KMS-11 (cell line): Measurements from ENCODE around the gene SPAG9.

ENCODE experiments used
- H2AFZ ChIP-seq: fragments of 200-600 bp; sonication (generic); 2 replicates; pipeline ENCODE4 v1.6.1; 2016; ENCODE audit warnings: antibody characterized with exemption, mixed run types, low read depth
- H3K27ac ChIP-seq: fragments of 200-600 bp; sonication (generic); 2 replicates; pipeline ENCODE4 v1.6.1; 2016; ENCODE audit warnings: mild to moderate bottlenecking, mixed run types
- H3K27me3 ChIP-seq: fragments of 200-600 bp; sonication (generic); 2 replicates; pipeline ENCODE4 v1.6.1; 2017; ENCODE audit warnings: mild to moderate bottlenecking, low read depth, mixed run types, moderate library complexity; ENCODE audit not compliant: insufficient read depth
- H3K36me3 ChIP-seq: fragments of 200-600 bp; sonication (generic); 2 replicates; pipeline ENCODE4 v1.6.1; 2017; ENCODE audit warnings: mild to moderate bottlenecking, mixed run types; ENCODE audit not compliant: insufficient read depth
- H3K4me1 ChIP-seq: fragments of 200-600 bp; sonication (generic); 2 replicates; pipeline ENCODE4 v1.6.1; 2016; ENCODE audit warnings: mild to moderate bottlenecking, low read depth, mixed run types; ENCODE audit not compliant: poor library complexity, severe bottlenecking
- H3K4me2 ChIP-seq: fragments of 200-600 bp; sonication (generic); 2 replicates; pipeline ENCODE4 v1.7.0; 2016; ENCODE audit warnings: mild to moderate bottlenecking, mixed run types
- H3K4me3 ChIP-seq: fragments of 200-600 bp; sonication (generic); IDR thresholded peaks from 2 replicates; pipeline ENCODE4 v1.6.1; 2017; ENCODE audit warnings: low read depth, low read length, mixed read lengths; ENCODE audit not compliant: insufficient read depth
- H3K79me2 ChIP-seq: fragments of 200-600 bp; sonication (generic); 2 replicates; pipeline ENCODE4 v1.6.1; 2016; ENCODE audit warnings: low read depth, mixed run types; ENCODE audit not compliant: insufficient read depth
- H3K9ac ChIP-seq: fragments of 200-600 bp; sonication (generic); 2 replicates; pipeline ENCODE4 v1.6.1; 2016; ENCODE audit warnings: mild to moderate bottlenecking, mixed run types
- H4K20me1 ChIP-seq: fragments of 200-600 bp; sonication (generic); 2 replicates; pipeline ENCODE4 v1.6.1; 2016; ENCODE audit warnings: mild to moderate bottlenecking, mixed run types; ENCODE audit not compliant: insufficient read depth
- TF ChIP-seq, protein P1 (sequence below): fragments of 200-600 bp; sonication (generic); conservative IDR thresholded peaks from 2 replicates; pipeline ENCODE4 v1.6.1; 2017; ENCODE audit warnings: low read depth, mild to moderate bottlenecking, antibody characterized with exemption, low read length, moderate library complexity, mixed read lengths

SPAG9 gene

DNA sequence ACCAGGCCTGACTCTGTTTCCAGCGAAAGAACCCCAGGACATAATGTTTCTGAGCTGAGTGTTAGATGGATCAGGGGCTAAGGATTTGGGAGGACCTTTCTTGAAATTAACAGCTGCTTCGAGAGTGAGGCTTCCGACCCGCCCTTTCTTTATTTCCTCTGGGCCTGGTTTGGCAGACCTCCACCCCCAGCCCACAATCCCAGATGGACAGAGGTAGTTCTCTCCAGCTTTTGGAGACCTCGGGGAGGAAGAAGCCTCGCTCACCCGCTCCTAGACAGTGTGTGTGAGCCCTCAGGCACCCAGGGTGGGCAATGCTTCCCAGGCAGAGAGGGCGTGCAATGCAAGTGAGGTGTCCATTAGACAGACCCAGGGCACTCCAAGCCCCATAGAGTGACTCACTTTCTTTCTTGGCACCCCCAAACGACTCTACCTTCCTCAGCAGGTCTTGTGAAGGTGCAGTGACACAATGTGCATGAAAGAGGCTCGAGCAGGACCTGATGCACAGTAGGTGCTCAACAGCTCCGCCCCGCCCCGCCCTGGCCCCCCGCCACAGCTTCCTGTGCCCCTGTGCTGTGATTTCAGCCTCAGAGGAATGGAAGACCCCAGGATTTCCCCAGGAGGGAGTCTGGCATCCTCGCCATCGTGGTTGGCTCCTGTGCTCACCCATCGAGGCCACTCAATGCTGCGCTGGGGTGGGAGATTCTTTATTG is 203.8 kb downstream of the SPAG9 start:
- Histone ChIP-seq H3K27me3 (no peaks in the 10 kb centered on the region), H3K9ac (no peak overlapping the region), H3K36me3 (no peaks in the 10 kb centered on the region), H3K4me3 (no peak overlapping the region), H4K20me1 (no peaks in the 10 kb centered on the region), H3K27ac (no peak overlapping the region), H3K79me2 (no peaks in the 10 kb centered on the region), H3K4me2 (no peak overlapping the region), H2AFZ (no peak overlapping the region), H3K4me1 (peaks cover 35% of the 10 kb centered on the region)
- TF ChIP-seq, protein P1, sequence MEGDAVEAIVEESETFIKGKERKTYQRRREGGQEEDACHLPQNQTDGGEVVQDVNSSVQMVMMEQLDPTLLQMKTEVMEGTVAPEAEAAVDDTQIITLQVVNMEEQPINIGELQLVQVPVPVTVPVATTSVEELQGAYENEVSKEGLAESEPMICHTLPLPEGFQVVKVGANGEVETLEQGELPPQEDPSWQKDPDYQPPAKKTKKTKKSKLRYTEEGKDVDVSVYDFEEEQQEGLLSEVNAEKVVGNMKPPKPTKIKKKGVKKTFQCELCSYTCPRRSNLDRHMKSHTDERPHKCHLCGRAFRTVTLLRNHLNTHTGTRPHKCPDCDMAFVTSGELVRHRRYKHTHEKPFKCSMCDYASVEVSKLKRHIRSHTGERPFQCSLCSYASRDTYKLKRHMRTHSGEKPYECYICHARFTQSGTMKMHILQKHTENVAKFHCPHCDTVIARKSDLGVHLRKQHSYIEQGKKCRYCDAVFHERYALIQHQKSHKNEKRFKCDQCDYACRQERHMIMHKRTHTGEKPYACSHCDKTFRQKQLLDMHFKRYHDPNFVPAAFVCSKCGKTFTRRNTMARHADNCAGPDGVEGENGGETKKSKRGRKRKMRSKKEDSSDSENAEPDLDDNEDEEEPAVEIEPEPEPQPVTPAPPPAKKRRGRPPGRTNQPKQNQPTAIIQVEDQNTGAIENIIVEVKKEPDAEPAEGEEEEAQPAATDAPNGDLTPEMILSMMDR: no peak

DNA sequence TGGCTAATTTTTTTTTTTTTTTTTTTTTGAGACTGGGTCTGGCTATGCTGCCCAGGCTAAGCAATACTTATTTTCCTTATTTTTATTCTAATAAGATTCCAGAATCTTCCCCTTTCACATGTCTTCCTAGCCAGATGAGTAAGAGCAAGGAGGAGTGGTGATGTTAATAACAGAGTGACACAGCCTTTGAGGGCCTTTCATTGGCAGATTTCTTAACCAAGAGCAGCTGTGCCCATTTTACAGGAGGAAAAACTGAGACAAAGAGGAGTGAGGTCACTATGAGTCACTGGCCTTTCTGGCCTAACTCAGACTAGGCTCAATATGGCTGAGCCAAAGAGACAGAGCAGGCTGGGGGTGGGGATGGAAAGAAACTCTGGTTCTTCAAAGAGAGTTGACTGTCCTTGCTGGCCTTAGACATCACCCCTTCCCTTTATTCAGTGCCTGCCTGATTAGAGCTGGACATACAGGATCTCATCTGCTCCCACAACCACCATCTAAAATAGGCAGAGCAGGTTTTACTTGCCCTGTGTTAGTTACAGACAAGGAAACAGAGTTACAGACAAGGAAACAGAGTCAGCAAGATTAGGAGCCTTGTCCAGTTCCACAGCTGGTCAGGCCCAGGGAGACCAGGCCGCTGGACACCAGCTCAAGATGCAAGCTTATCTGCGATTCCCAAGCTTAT is 204.5 kb downstream of the SPAG9 start:
- no peak overlapping the region for H3K4me2 ChIP-seq

DNA sequence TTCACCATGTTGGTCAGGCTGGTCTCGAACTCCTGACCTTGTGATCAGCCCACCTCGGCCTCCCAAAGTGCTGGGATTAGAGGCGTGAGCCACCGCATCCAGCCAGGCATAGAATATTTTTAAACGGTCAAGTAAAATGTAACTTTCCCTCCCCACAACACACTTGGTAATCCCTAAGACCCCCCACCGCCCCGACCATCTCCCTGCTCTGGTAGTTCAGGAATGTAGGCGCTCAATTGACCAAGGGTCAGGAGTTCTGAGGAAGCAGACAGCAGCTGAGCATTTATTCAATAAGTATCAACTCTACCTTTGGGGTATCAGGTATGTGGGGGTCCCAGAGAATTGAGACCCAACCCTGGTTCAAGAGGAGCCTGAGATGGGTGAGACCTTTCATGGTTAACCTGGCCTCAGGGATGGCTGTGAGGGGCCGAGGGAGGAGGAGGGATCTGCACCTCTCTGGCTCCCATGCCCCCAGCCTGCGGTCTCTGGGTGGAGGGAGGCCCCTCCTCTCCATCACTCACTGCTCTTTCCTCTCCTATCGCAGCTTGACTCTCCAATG is 206.1 kb downstream of the SPAG9 start:
- no peaks in the 10 kb centered on the region for H3K27me3 ChIP-seq
- H3K4me1 ChIP-seq: peaks cover 20% of the 10 kb centered on the region
- H3K4me3 ChIP-seq: no peak overlapping the region
- no peak overlapping the region for H3K4me2 ChIP-seq
- H4K20me1 ChIP-seq: no peaks in the 10 kb centered on the region
- no peak overlapping the region for H3K9ac ChIP-seq
- TF ChIP-seq, protein P1: no peak
- no peak overlapping the region for H2AFZ ChIP-seq
- H3K36me3 ChIP-seq: no peaks in the 10 kb centered on the region
- H3K79me2 ChIP-seq: no peaks in the 10 kb centered on the region
- no peak overlapping the region for H3K27ac ChIP-seq

More for the DNA sequence above, 204.5 kb downstream of the SPAG9 start:
- H4K20me1 ChIP-seq: no peaks in the 10 kb centered on the region
- H3K4me1 ChIP-seq: peaks cover 28% of the 10 kb centered on the region
- H3K4me3 ChIP-seq: no peak overlapping the region
- no peaks in the 10 kb centered on the region for H3K27me3 ChIP-seq
- no peak overlapping the region for H3K9ac ChIP-seq
- TF ChIP-seq, protein P1: no peak
- H3K36me3 ChIP-seq: no peaks in the 10 kb centered on the region
- no peak overlapping the region for H3K27ac ChIP-seq
- H3K79me2 ChIP-seq: no peaks in the 10 kb centered on the region
- no peak overlapping the region for H2AFZ ChIP-seq

DNA sequence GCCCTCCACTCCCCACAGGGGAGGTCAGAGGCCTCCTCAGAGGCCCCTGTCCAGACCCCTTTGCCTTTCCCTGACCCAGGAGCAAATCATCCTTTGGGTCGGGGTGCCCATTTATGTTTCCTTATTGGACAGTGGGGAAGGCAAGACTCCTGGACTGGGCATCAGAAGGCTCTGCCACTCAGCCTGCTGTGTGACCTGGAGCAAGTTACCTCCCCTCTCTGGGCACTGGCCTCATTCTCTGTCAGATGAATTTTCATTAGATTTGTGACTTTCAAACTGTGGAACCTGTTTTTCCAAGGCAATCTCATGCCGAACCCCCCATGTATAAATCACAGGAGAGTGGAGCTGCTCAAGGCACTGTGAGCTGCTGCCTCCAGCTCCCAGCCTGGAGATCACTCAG is 207.5 kb downstream of the SPAG9 start:
- Histone ChIP-seq H3K36me3 (no peaks in the 10 kb centered on the region), H3K27me3 (no peaks in the 10 kb centered on the region), H3K4me1 (peaks cover 23% of the 10 kb centered on the region), H4K20me1 (no peaks in the 10 kb centered on the region), H3K27ac (no peak overlapping the region), H3K9ac (no peak overlapping the region), H3K4me2 (no peak overlapping the region), H3K79me2 (no peaks in the 10 kb centered on the region), H3K4me3 (no peak overlapping the region), H2AFZ (no peak overlapping the region)
- TF ChIP-seq, protein P1: no peak
